Activated T-helper 1 cell treated with anti-CD3 and anti-CD28 coated beads, Interleukin-12 subunit alpha, Interleukin-12 subunit beta, Interleukin-2, Interleukin-4 antibody, amounts not matched to agents 30 ng/mL and 10 ng/mL and 1 ng/mL, durations not matched to agents 14 hours and 24 hours and 36 hours (primary cell): Measurements from ENCODE around the gene RPGRIP1L. TPM values are rescaled to one million over a fixed set of nuclear protein-coding genes. Genes with fewer than 3 reads are reported as not detected.

Experiments
- DNase-seq: peaks from one replicate; pipeline ENCODE4 v3.0.0; 2021; ENCODE audit warnings: low spot score
- H3K27ac Mint-ChIP-seq: one replicate; pipeline ENCODE4 v1.8.0; 2021; ENCODE audit warnings: mild to moderate bottlenecking, mixed read lengths
- H3K27me3 Mint-ChIP-seq: one replicate; pipeline ENCODE4 v1.8.0; 2022; ENCODE audit warnings: mild to moderate bottlenecking, moderate library complexity, mixed read lengths; ENCODE audit not compliant: insufficient read depth
- H3K36me3 Mint-ChIP-seq: one replicate; pipeline ENCODE4 v1.8.0; 2021; ENCODE audit warnings: low read depth, mixed read lengths
- H3K4me1 Mint-ChIP-seq: one replicate; pipeline ENCODE4 v1.8.0; 2021; ENCODE audit warnings: low read depth, mixed read lengths
- H3K4me3 Mint-ChIP-seq: one replicate; pipeline ENCODE4 v1.8.0; 2021; ENCODE audit warnings: mild to moderate bottlenecking, moderate library complexity, mixed read lengths
- H3K9me3 Mint-ChIP-seq: one replicate; pipeline ENCODE4 v1.8.0; 2021; ENCODE audit warnings: mixed read lengths
- intact Hi-C: fragments of 100-400 bp; cut with micrococcal nuclease; formaldehyde crosslinking; loops from one replicate; pipeline ENCODE4 v1.15.1; 2024
- total RNA-seq: library from RNA; stranded (reverse); gene quantifications from 2 replicates; pipeline ENCODE4 v1.2.3, GENCODE V29; 2022

Gene RPGRIP1L
- total RNA-seq, 1 donor from 2014 or later = 10.9 TPM

- no peak for DNase-seq
- Mint-ChIP-seq H3K9me3 (no peaks in the 10 kb centered on the region), H3K36me3 (no peaks in the 10 kb centered on the region), H3K27ac (no peak overlapping the region), H3K27me3 (no peaks in the 10 kb centered on the region), H3K4me1 (peaks cover 11% of the 10 kb centered on the region), H3K4me3 (no peak overlapping the region)
- intact Hi-C loops = no loop called here
Measured at GRCh38 chr16:53734908-53735307, 31.2 kb upstream of the RPGRIP1L start.

DNA sequence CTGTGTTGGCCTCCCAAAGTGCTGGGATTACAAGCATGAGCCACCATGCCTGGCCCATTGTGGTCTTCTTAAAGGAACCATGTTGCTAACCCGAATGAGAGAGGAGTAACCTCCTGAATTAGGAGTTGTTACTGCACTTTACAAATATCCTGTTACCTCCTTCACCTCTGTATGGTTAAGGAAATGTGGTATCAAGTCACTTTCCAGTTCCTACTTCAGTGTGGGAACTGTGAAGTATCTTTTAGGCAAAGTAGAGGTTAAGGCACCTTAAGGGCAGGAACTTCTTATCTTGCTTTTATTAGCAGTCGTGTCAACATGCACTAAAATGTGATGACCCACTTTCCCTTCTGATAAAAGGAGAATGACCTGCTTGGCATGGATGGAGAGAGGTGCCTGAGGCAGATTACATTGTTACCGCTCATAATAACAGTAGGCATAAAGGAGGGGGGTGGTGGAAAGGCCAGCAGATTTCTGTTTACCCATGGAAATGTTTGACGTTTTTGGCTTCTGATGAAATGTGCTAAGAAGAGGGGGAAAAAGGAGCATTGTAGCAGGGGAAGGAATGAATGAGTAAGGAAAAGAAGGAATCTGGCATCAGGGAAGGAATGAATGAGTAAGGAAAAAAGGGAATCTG lies 28.8 kb upstream of the RPGRIP1L start:
- H3K9me3 Mint-ChIP-seq = no peaks in the 10 kb centered on the region
- no peak overlapping the region for H3K4me3 Mint-ChIP-seq
- no peaks in the 10 kb centered on the region for H3K27me3 Mint-ChIP-seq

DNA sequence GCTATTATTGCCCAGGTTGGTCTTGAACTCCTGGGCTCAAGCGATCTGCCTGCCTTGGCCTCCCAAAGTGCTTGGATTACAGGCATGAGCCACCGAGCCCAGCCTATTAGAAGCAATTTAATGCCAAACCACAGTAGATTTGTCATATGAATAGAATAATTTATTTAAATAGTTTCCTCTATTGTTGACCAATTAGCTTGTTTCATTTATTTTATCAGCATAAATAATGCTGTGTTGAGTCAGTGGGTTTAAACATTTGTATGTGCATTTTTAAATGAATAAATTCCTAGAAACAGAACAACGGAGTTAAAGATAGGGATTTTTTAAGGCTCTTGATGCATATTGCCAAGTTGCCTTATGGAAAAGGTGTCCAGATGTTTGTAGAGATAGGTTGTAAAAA lies 27.0 kb upstream of the RPGRIP1L start:
- Mint-ChIP-seq H3K27ac (no peak overlapping the region), H3K9me3 (no peaks in the 10 kb centered on the region), H3K36me3 (peaks cover 6% of the 10 kb centered on the region), H3K27me3 (no peaks in the 10 kb centered on the region), H3K4me1 (no peaks in the 10 kb centered on the region), H3K4me3 (no peak overlapping the region)
- no peak for DNase-seq
- intact Hi-C loops = no loop called here

More for the DNA sequence above, 28.8 kb upstream of the RPGRIP1L start:
- H3K4me1 Mint-ChIP-seq = peaks cover 9% of the 10 kb centered on the region
- H3K27ac Mint-ChIP-seq = no peak overlapping the region
- intact Hi-C loops = no loop called here
- no peak for DNase-seq
- peaks cover 2% of the 10 kb centered on the region for H3K36me3 Mint-ChIP-seq

DNA sequence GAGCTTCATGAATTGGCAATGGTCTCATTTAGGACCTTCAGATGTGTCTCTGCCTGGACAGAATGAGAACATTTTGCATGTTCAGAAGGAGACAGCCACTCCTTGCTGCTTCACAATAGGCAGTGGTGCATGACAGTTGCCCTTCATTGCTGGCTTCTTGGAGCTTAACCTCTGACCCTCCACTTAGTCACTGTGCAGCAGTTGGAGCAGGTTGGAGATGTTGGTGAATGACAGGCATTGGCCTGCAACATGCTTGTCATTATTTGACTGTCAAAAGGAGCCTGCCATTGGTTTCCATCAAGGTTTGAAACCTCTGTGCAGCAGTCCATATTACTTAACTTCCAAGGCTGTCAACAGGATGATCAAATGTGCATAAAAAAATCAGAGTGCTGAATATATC lies 23.0 kb upstream of the RPGRIP1L start:
- Mint-ChIP-seq H3K4me1 (no peaks in the 10 kb centered on the region), H3K36me3 (peaks cover 6% of the 10 kb centered on the region), H3K27ac (no peak overlapping the region), H3K9me3 (no peaks in the 10 kb centered on the region), H3K4me3 (no peak overlapping the region), H3K27me3 (no peaks in the 10 kb centered on the region)
- no peak for DNase-seq
- intact Hi-C loops = loop anchor here (2.0 kb wide), 1 partner anchor 18 kb away; no protein-coding TSS in a partner anchor

DNA sequence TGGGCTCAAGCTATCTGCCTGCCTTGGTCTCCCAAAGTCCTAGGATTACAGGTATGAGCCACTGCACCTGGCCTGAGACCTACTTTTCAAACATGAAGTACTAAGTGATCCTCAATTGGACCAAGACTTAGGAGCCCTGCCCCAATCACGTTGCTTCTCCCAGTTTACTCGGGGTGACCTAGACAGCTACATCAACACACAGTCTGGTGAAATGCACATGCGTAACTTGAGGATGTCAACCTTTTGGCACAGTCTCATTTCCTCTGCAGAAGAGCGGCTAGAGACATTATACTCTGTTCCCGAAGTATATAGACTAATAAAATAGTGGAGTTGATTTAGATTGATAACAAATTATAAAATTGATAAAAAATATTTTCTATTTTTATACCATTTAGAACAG lies 17.4 kb upstream of the RPGRIP1L start:
- peaks cover 4% of the 10 kb centered on the region for H3K4me1 Mint-ChIP-seq

DNA sequence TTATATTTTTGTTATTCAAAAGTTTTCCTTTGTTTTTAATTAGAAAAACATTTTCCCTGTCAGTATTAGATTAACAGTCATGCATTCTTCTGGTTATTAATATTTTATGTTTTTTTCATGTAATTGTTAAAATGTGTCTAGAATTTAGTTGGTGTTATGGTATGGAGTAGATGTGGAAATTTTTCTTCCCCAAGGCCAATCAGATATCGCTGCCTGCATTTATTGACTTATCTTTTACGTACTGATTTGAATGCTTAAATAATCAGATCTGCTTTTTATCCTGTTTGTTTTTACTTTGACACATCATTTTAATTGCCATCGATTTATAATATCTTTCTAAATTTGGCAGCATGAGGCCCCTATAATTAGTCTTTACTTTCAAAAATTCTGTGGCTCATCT lies 13.9 kb upstream of the RPGRIP1L start:
- no peak overlapping the region for H3K4me3 Mint-ChIP-seq
- H3K36me3 Mint-ChIP-seq = no peaks in the 10 kb centered on the region

More for the DNA sequence above, 17.4 kb upstream of the RPGRIP1L start:
- intact Hi-C loops = no loop called here
- no peaks in the 10 kb centered on the region for H3K36me3 Mint-ChIP-seq
- H3K27me3 Mint-ChIP-seq = no peaks in the 10 kb centered on the region
- DNase-seq = no peak
- no peak overlapping the region for H3K27ac Mint-ChIP-seq
- no peaks in the 10 kb centered on the region for H3K9me3 Mint-ChIP-seq
- no peak overlapping the region for H3K4me3 Mint-ChIP-seq

GRCh38 chr16:53715023-53715384 lies 11.3 kb upstream of the RPGRIP1L start:
- intact Hi-C loops = no loop called here
- H3K9me3 Mint-ChIP-seq = no peaks in the 10 kb centered on the region
- DNase-seq = no peak
- H3K4me3 Mint-ChIP-seq = no peak overlapping the region
- H3K27me3 Mint-ChIP-seq = no peaks in the 10 kb centered on the region
- H3K36me3 Mint-ChIP-seq = no peaks in the 10 kb centered on the region
- H3K27ac Mint-ChIP-seq = no peak overlapping the region
- H3K4me1 Mint-ChIP-seq = peaks cover 14% of the 10 kb centered on the region

More for the DNA sequence above, 13.9 kb upstream of the RPGRIP1L start:
- Mint-ChIP-seq H3K4me1 (peaks cover 14% of the 10 kb centered on the region), H3K9me3 (no peaks in the 10 kb centered on the region), H3K27ac (no peak overlapping the region), H3K27me3 (no peaks in the 10 kb centered on the region)
- DNase-seq = no peak
- intact Hi-C loops = no loop called here

GRCh38 chr16:53714205-53715022 lies 10.8 kb upstream of the RPGRIP1L start:
- no peaks in the 10 kb centered on the region for H3K27me3 Mint-ChIP-seq
- H3K27ac Mint-ChIP-seq = no peak overlapping the region
- peaks cover 14% of the 10 kb centered on the region for H3K4me1 Mint-ChIP-seq
- H3K4me3 Mint-ChIP-seq = no peak overlapping the region
- H3K36me3 Mint-ChIP-seq = no peaks in the 10 kb centered on the region
- DNase-seq = no peak
- intact Hi-C loops = no loop called here
- H3K9me3 Mint-ChIP-seq = no peaks in the 10 kb centered on the region

GRCh38 chr16:53713403-53714204 lies 9.9 kb upstream of the RPGRIP1L start:
- Mint-ChIP-seq H3K27me3 (no peaks in the 10 kb centered on the region), H3K4me1 (peaks cover 14% of the 10 kb centered on the region), H3K4me3 (no peak overlapping the region), H3K27ac (no peak overlapping the region), H3K36me3 (no peaks in the 10 kb centered on the region), H3K9me3 (no peaks in the 10 kb centered on the region)
- intact Hi-C loops = no loop called here
- DNase-seq = no peak

DNA sequence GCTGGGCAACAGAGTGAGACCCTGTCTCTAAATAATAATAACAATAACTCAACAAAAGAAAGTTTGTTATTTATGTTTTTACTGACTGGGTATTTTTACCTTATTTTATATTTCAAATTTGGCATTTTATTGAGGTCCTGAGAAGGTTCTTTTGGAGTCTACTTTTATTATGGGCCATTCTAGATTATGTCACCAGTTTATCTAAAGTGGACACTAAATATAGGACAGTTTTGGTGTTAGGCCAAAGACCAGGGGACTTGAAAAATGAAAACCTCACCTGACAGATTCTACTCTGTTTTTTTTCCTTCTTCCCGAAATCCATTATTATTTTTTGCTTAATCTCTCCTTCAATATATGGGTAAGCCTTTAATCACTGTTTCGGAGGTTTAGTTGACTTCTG lies 8.4 kb upstream of the RPGRIP1L start:
- peaks cover 5% of the 10 kb centered on the region for H3K36me3 Mint-ChIP-seq
- H3K27ac Mint-ChIP-seq = no peak overlapping the region
- H3K4me3 Mint-ChIP-seq = no peak overlapping the region
- no peaks in the 10 kb centered on the region for H3K9me3 Mint-ChIP-seq
- no peaks in the 10 kb centered on the region for H3K27me3 Mint-ChIP-seq
- intact Hi-C loops = no loop called here
- DNase-seq = no peak
- H3K4me1 Mint-ChIP-seq = peaks cover 20% of the 10 kb centered on the region

- peaks cover 5% of the 10 kb centered on the region for H3K36me3 Mint-ChIP-seq
- no peak for DNase-seq
- no peaks in the 10 kb centered on the region for H3K27me3 Mint-ChIP-seq
- intact Hi-C loops = no loop called here
- H3K9me3 Mint-ChIP-seq = no peaks in the 10 kb centered on the region
- peaks cover 23% of the 10 kb centered on the region for H3K4me1 Mint-ChIP-seq
- no peak overlapping the region for H3K27ac Mint-ChIP-seq
- H3K4me3 Mint-ChIP-seq = no peak overlapping the region
Measured at GRCh38 chr16:53711390-53711789, 7.7 kb upstream of the RPGRIP1L start.

GRCh38 chr16:53708490-53708889 lies 4.8 kb upstream of the RPGRIP1L start:
- no peak overlapping the region for H3K27ac Mint-ChIP-seq
- H3K4me3 Mint-ChIP-seq = no peak overlapping the region
- no peak for DNase-seq
- intact Hi-C loops = no loop called here
- peaks cover 5% of the 10 kb centered on the region for H3K36me3 Mint-ChIP-seq
- H3K4me1 Mint-ChIP-seq = peaks cover 36% of the 10 kb centered on the region
- H3K27me3 Mint-ChIP-seq = no peaks in the 10 kb centered on the region
- H3K9me3 Mint-ChIP-seq = no peaks in the 10 kb centered on the region

DNA sequence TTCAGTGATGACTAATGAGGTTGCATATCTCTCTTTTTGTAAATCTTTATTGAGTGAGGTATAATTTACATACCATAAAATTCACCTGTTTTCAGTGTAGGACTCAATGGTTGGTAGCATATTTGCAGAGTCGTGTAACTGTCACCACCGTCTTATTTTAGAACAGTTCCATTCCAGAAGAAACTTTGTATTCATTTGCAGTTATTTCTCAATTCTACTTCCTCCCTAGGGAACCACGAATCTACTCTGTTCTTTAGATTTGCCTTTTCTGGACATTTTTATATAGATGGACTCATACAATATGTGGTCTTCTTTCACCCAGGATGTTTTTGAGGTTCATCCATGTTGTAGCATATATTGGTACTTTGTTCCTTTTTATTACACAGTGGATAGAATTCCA lies 4.0 kb upstream of the RPGRIP1L start:
- H3K27me3 Mint-ChIP-seq = no peaks in the 10 kb centered on the region
- no peak overlapping the region for H3K4me3 Mint-ChIP-seq
- no peak for DNase-seq
- H3K9me3 Mint-ChIP-seq = no peaks in the 10 kb centered on the region
- H3K36me3 Mint-ChIP-seq = peaks cover 5% of the 10 kb centered on the region
- intact Hi-C loops = no loop called here
- peaks cover 36% of the 10 kb centered on the region for H3K4me1 Mint-ChIP-seq
- no peak overlapping the region for H3K27ac Mint-ChIP-seq
